Keratinocyte (primary cell): ENCODE measurements around the gene TIMM22.

Experiments used
- CTCF ChIP-seq, 3 experiments: IDR thresholded peaks in 1 of 3; conservative IDR thresholded peaks in 1 of 3; optimal IDR thresholded peaks in 1 of 3; 2 replicates in 2 of 3; 3 replicates in 1 of 3; pipeline versions ENCODE3 to v1.5.1; 2011; ENCODE audit warnings: low read length in 3 of 3, mild to moderate bottlenecking in 3 of 3, moderate library complexity in 2 of 3, control low read depth in 1 of 3, inconsistent platforms in 1 of 3; ENCODE audit not compliant: insufficient read depth in 2 of 3; ENCODE audit errors: extremely low read depth in 1 of 3
- EZH2 ChIP-seq: IDR thresholded peaks from one replicate; pipeline ENCODE4 v1.6.1; 2012; ENCODE audit warnings: inconsistent platforms, mild to moderate bottlenecking, low read length, moderate library complexity

- TF ChIP-seq CTCF (optimal IDR thresholded peaks at IDR 0.05 in 1 of 3, IDR thresholded peaks at IDR 0.05 in 1 of 3, conservative IDR thresholded peaks at IDR 0.05 in 1 of 3; ENCODE audit: extremely low read depth in 1 of 3, insufficient read depth in 2 of 3, low read length in 3 of 3) (no peak), EZH2 (no peak)
Measured at GRCh38 chr17:1037238-1037879, 40.4 kb downstream of the TIMM22 start.
